OCI-LY3 (cell line): ENCODE measurements around the gene LRPPRC.

Source experiments
- H2AFZ ChIP-seq: fragments of 200-600, 300-600 bp; shearing (Covaris generic); 2 replicates; pipeline ENCODE4 v1.6.0; 2014; ENCODE audit warnings: antibody characterized with exemption, low read depth, low read length
- H3K27ac ChIP-seq: fragments of 200-600, 300-600 bp; sonication (generic); 2 replicates; pipeline ENCODE4 v1.5.1; 2014; ENCODE audit warnings: mild to moderate bottlenecking, low read length, moderate library complexity, mixed read lengths
- H3K27me3 ChIP-seq: fragments of 200-600, 300-600 bp; sonication (generic); 2 replicates; pipeline ENCODE4 v1.6.1; 2014; ENCODE audit warnings: low read depth, low read length, mixed read lengths
- H3K36me3 ChIP-seq: fragments of 200-600, 300-600 bp; sonication (generic); replicated peaks from 2 replicates; pipeline ENCODE3; 2014; ENCODE audit warnings: low read depth, low read length, mixed read lengths
- H3K4me1 ChIP-seq: fragments of 300-600, 200-600 bp; sonication (generic); 2 replicates; pipeline ENCODE4 v1.6.1; 2014; ENCODE audit warnings: low read length, mixed read lengths
- H3K4me2 ChIP-seq: fragments of 200-600, 300-600 bp; sonication (generic); 2 replicates; pipeline ENCODE4 v1.6.1; 2014; ENCODE audit warnings: low read length, mixed read lengths
- H3K4me3 ChIP-seq: fragments of 300-600, 200-600 bp; sonication (generic); 2 replicates; pipeline ENCODE4 v1.5.1; 2014; ENCODE audit warnings: antibody characterized with exemption, mild to moderate bottlenecking, low read length, moderate library complexity
- H3K79me2 ChIP-seq: fragments of 300-600, 200-600 bp; shearing (Covaris generic); 2 replicates; pipeline ENCODE4 v1.6.1; 2014; ENCODE audit warnings: mild to moderate bottlenecking, low read length, mixed read lengths
- H3K9ac ChIP-seq: fragments of 300-600, 200-600 bp; shearing (Covaris generic); 2 replicates; pipeline ENCODE4 v1.6.0; 2014; ENCODE audit warnings: mild to moderate bottlenecking, low read length, moderate library complexity
- H3K9me3 ChIP-seq: fragments of 200-600, 300-600 bp; shearing (Covaris generic); 2 replicates; pipeline ENCODE4 v1.6.1; 2014; ENCODE audit warnings: low read length, mixed read lengths; ENCODE audit not compliant: insufficient read depth
- H4K20me1 ChIP-seq: fragments of 200-600, 300-600 bp; sonication (generic); 2 replicates; pipeline ENCODE4 v1.6.1; 2016; ENCODE audit warnings: low read length, mixed read lengths; ENCODE audit not compliant: insufficient read depth
- EZH2phosphoT487 ChIP-seq: fragments of 200-600 bp; shearing (Covaris generic); IDR thresholded peaks from 2 replicates; pipeline ENCODE4 v1.6.1; 2018; ENCODE audit warnings: antibody characterized with exemption, mixed run types, low read depth
- TF ChIP-seq, protein P1 (sequence below): fragments of 200-600, 300-600 bp; sonication (generic); IDR thresholded peaks from 2 replicates; pipeline ENCODE4 v1.5.1; 2014; ENCODE audit warnings: antibody characterized with exemption, low read length, low read depth

Gene LRPPRC

DNA sequence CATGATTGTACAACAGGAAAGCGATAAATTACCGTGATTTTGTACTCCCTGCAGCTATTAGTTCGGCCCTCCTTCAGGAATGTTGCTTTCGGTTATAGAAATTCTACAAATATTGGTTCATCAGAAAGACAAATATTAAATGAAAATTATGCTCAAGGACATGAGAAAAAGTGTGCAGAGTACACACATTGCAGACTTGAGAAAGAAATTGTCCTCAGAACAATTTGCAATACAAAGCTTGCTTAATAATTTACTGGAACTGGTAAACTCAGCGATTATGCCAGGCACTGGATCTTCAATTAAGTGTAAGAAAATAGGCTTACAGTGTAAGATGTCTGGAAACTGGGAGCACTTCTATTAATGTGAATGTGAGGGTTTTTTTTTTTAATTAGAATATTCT, 111.1 kb downstream of the LRPPRC start:
- Histone ChIP-seq H3K4me1 (no peaks in the 10 kb centered on the region), H3K9ac (no peak overlapping the region), H3K36me3 (peaks cover 32% of the 10 kb centered on the region), H3K9me3 (no peaks in the 10 kb centered on the region), H3K4me2 (no peak overlapping the region), H3K27me3 (no peaks in the 10 kb centered on the region), H3K27ac (no peak overlapping the region), H4K20me1 (no peaks in the 10 kb centered on the region), H2AFZ (no peak overlapping the region), H3K4me3 (no peak overlapping the region), H3K79me2 (no peaks in the 10 kb centered on the region)
- no peak for TF ChIP-seq EZH2phosphoT487
- TF ChIP-seq, protein P1, sequence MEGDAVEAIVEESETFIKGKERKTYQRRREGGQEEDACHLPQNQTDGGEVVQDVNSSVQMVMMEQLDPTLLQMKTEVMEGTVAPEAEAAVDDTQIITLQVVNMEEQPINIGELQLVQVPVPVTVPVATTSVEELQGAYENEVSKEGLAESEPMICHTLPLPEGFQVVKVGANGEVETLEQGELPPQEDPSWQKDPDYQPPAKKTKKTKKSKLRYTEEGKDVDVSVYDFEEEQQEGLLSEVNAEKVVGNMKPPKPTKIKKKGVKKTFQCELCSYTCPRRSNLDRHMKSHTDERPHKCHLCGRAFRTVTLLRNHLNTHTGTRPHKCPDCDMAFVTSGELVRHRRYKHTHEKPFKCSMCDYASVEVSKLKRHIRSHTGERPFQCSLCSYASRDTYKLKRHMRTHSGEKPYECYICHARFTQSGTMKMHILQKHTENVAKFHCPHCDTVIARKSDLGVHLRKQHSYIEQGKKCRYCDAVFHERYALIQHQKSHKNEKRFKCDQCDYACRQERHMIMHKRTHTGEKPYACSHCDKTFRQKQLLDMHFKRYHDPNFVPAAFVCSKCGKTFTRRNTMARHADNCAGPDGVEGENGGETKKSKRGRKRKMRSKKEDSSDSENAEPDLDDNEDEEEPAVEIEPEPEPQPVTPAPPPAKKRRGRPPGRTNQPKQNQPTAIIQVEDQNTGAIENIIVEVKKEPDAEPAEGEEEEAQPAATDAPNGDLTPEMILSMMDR: no peak

DNA sequence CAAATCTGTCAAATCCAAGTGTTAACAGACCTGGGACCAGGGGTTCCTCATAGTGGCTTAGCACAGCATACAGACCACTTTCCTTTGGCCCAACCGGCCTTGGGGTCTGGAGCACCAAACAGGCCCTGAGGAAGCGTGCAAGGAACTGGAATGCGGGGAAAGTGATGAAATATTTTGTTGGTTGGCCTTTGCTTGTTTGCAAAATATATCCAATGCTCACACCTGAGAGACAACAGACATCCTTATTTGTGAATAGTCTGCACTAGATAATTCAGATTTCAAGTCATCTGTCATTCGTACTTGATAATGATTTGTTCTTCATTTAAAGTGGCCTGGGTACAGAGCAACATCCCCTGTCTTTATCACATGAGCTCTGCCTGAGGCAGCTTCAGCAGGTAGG, 113.5 kb downstream of the LRPPRC start:
- no peaks in the 10 kb centered on the region for H3K27me3 ChIP-seq
- no peaks in the 10 kb centered on the region for H4K20me1 ChIP-seq
- H3K79me2 ChIP-seq: no peaks in the 10 kb centered on the region
- H3K36me3 ChIP-seq: peaks cover 11% of the 10 kb centered on the region
- H3K4me3 ChIP-seq: no peak overlapping the region
- no peak overlapping the region for H2AFZ ChIP-seq
- no peaks in the 10 kb centered on the region for H3K9me3 ChIP-seq
- H3K9ac ChIP-seq: no peak overlapping the region
- no peak overlapping the region for H3K4me2 ChIP-seq
- H3K4me1 ChIP-seq: no peaks in the 10 kb centered on the region
- TF ChIP-seq, protein P1: no peak
- no peak for TF ChIP-seq EZH2phosphoT487
- H3K27ac ChIP-seq: no peak overlapping the region

DNA sequence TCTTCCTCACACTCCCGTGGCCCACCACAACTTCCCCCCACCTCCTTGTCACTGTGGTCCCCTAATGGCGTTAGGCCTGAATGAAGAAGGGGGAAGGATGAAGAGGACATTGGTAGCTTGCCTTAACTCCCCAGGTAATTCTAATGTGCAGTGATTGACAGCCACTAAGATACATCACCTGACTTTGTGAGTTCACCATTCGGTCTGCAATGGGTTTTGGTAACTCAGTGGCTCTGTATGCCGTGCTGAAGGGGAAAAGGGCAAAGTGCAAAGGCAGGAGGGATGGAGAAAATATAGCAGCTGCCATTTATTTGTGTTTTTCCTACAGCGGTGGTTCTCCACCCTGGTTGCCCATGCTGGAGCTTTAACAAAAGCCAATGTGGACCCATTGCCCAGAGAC, 114.8 kb downstream of the LRPPRC start:
- TF ChIP-seq, protein P1: no peak
- TF ChIP-seq EZH2phosphoT487: no peak
- H3K27me3 ChIP-seq: no peaks in the 10 kb centered on the region
- H2AFZ ChIP-seq: no peak overlapping the region
- H3K9me3 ChIP-seq: no peaks in the 10 kb centered on the region
- H4K20me1 ChIP-seq: no peaks in the 10 kb centered on the region
- H3K4me2 ChIP-seq: no peak overlapping the region
- H3K27ac ChIP-seq: no peak overlapping the region
- no peak overlapping the region for H3K4me3 ChIP-seq
- H3K36me3 ChIP-seq: peaks cover 3% of the 10 kb centered on the region
- H3K4me1 ChIP-seq: no peaks in the 10 kb centered on the region
- no peak overlapping the region for H3K9ac ChIP-seq
- no peaks in the 10 kb centered on the region for H3K79me2 ChIP-seq

DNA sequence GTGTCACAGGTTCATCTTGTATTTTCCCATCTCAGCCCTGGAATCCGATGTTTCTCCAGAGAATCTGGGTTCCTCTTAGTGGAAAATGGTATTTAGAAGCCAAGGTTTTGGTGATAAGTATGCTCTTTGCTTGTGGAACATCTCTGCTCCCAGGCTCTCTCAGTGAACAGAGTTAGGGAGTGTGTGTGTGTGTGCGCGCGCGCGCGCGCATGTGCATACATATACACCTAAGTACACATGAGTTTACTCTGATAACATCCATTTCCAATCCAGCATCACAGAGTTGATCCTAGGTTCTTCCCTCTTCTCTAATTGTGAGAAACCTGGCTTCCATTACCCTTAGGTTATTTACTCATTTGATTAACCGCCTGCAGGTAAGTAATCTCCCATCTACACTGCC, 115.3 kb downstream of the LRPPRC start:
- Histone ChIP-seq H2AFZ (no peak overlapping the region), H3K4me2 (no peak overlapping the region), H3K79me2 (no peaks in the 10 kb centered on the region), H3K9ac (no peak overlapping the region), H3K27ac (no peak overlapping the region), H3K4me1 (no peaks in the 10 kb centered on the region), H4K20me1 (no peaks in the 10 kb centered on the region), H3K36me3 (peaks cover 3% of the 10 kb centered on the region), H3K9me3 (no peaks in the 10 kb centered on the region), H3K4me3 (no peak overlapping the region), H3K27me3 (no peaks in the 10 kb centered on the region)
- TF ChIP-seq EZH2phosphoT487: no peak
- TF ChIP-seq, protein P1: no peak
